K562 (cell line): ENCODE results near the gene TCF25. TPM values are rescaled to one million over a fixed set of nuclear protein-coding genes. Genes with fewer than 3 reads are reported as not detected.

Source experiments
- ARNT ChIP-seq, 2 experiments: fragments of 450-650 bp; IDR thresholded peaks; 2 replicates each; pipeline ENCODE4 v1.6.1; 2016; ENCODE audit warnings: mild to moderate bottlenecking in 1 of 2
- BACH1 ChIP-seq: fragments of 200-800 bp; sonication (Bioruptor generic); IDR thresholded peaks from 2 replicates; pipeline ENCODE4 v1.6.1; 2016; ENCODE audit warnings: missing genetic modification characterization, missing compliant biosample characterization
- BRD4 ChIP-seq: fragments of 200-600 bp; sonication (generic); IDR thresholded peaks from 2 replicates; pipeline ENCODE4 v1.6.1; 2017; ENCODE audit warnings: inconsistent platforms
- CBX8 ChIP-seq: fragments of 200-600 bp; sonication (generic); IDR thresholded peaks from 2 replicates; pipeline ENCODE4 v1.6.1; 2012; ENCODE audit warnings: borderline replicate concordance, mixed run types, low read depth, mild to moderate bottlenecking, moderate library complexity, mixed read lengths, low read length, control low read depth, inconsistent platforms; ENCODE audit not compliant: poor library complexity, severe bottlenecking; ENCODE audit errors: extremely low read depth
- JUNB ChIP-seq: fragments of 450-650 bp; formaldehyde crosslinking; conservative IDR thresholded peaks from 2 replicates; pipeline ENCODE4 v1.4.0; 2020; ENCODE audit warnings: mild to moderate bottlenecking
- MNT ChIP-seq, 2 experiments: fragments of 450-650 bp; conservative IDR thresholded peaks; 2 replicates each; pipeline ENCODE4 v1.6.1; 2017; ENCODE audit warnings: mild to moderate bottlenecking in 2 of 2, moderate library complexity in 2 of 2
- RBBP5 ChIP-seq: fragments of 200-600 bp; sonication (generic); IDR thresholded peaks from 2 replicates; pipeline ENCODE4 v1.6.1; 2012; ENCODE audit warnings: borderline replicate concordance, mild to moderate bottlenecking, low read length, control low read depth, inconsistent platforms; ENCODE audit not compliant: insufficient read depth, poor library complexity, severe bottlenecking
- SMARCE1 ChIP-seq: fragments of 450-650 bp; IDR thresholded peaks from 2 replicates; pipeline ENCODE4 v1.7.1; 2016; ENCODE audit warnings: mild to moderate bottlenecking
- SPI1 ChIP-seq: IDR thresholded peaks from 2 replicates; pipeline ENCODE4 v1.6.1; 2011; ENCODE audit warnings: low read depth, low read length, control low read depth, borderline replicate concordance
- SRF ChIP-seq, 2 experiments: fragments of 250-450, 450-650 bp in 1 of 2; sonication (Bioruptor Pico) in 1 of 2; sonication (generic) in 1 of 2; formaldehyde crosslinking; IDR thresholded peaks; 2 replicates each; pipeline versions ENCODE4 v1.5.0 to v1.5.1; 2020 to 2022; ENCODE audit warnings: mild to moderate bottlenecking in 1 of 2, missing genetic modification reagents in 1 of 2
- TAF15 ChIP-seq: fragments of 200-400 bp; formaldehyde crosslinking; IDR thresholded peaks from 2 replicates; pipeline ENCODE4 v1.6.1; 2017; ENCODE audit warnings: mild to moderate bottlenecking, low read depth, low read length, moderate library complexity
- TBP ChIP-seq: optimal IDR thresholded peaks from 2 replicates; pipeline ENCODE3; 2011; ENCODE audit warnings: low read depth, low read length, improper control_type of control experiment
- TEAD4 ChIP-seq, 2 experiments: sonication (generic) in 1 of 2; formaldehyde crosslinking in 1 of 2; IDR thresholded peaks; 2 replicates each; pipeline versions ENCODE4 v1.6.1 to v1.8.0; 2012 to 2022; ENCODE audit warnings: borderline replicate concordance in 1 of 2, inconsistent platforms in 1 of 2, low read length in 1 of 2, mild to moderate bottlenecking in 1 of 2, missing genetic modification reagents in 1 of 2
- TFE3 ChIP-seq: fragments of 450-650 bp; formaldehyde crosslinking; IDR thresholded peaks from 2 replicates; pipeline ENCODE4 v1.4.0; 2020; ENCODE audit warnings: mild to moderate bottlenecking, mixed read lengths
- ZC3H8 ChIP-seq: fragments of 450-650 bp; IDR thresholded peaks from 2 replicates; pipeline ENCODE4 v1.6.1; 2017
- polyA plus RNA-seq, 8 experiments: library from polyadenylated mRNA; depleted of rRNA in 4 of 8; stranded (reverse) in 5 of 8; unstranded in 3 of 8; fragments of >200 nt; fragmentation: Nextera tagmentation in 2 of 8; fragmentation: Illumina TruSeq in 1 of 8; extraction: Ambion mirVana in 2 of 8; extraction: Trizol in 1 of 8; gene quantifications; 2 replicates each; pipeline versions ENCODE4 v1.2.1 to v1.2.3, GENCODE V29; 2011 to 2014; ENCODE audit warnings: inconsistent platforms in 1 of 8, missing spikeins in 1 of 8
- total RNA-seq, 7 experiments: library from RNA; depleted of rRNA in 6 of 7; stranded (reverse); fragments of >200 nt in 6 of 7; fragmentation: Illumina TruSeq in 2 of 7; extraction: Trizol in 2 of 7; gene quantifications; 2 replicates each; pipeline versions ENCODE4 v1.2.1 to v1.2.3, GENCODE V29; 2011 to 2021; ENCODE audit warnings: low replicate concordance in 1 of 7
- TF ChIP-seq, protein P1 (sequence below): fragments of 250-450 bp; sonication (Bioruptor Pico); IDR thresholded peaks from 2 replicates; pipeline ENCODE4 v1.8.0; 2022; ENCODE audit warnings: moderate library complexity, mild to moderate bottlenecking, inconsistent platforms
- TF ChIP-seq, protein P2 (sequence below): sonication (generic); formaldehyde crosslinking; IDR thresholded peaks from 2 replicates; pipeline ENCODE4 v1.8.1; 2023; ENCODE audit warnings: mild to moderate bottlenecking, missing genetic modification reagents
- TF ChIP-seq, protein P3 (sequence below): fragments of 250-450 bp; sonication (Bioruptor Pico); IDR thresholded peaks from 2 replicates; pipeline ENCODE4 v1.5.0; 2021; ENCODE audit warnings: mild to moderate bottlenecking, moderate library complexity

The TCF25 gene
- total and polyA plus RNA-seq, 9 of the 15 experiments (the other 6 are each of a cell fraction or from before 2014, with no cell fraction given) = 9.0 to 154 (median 83.8) TPM

DNA sequence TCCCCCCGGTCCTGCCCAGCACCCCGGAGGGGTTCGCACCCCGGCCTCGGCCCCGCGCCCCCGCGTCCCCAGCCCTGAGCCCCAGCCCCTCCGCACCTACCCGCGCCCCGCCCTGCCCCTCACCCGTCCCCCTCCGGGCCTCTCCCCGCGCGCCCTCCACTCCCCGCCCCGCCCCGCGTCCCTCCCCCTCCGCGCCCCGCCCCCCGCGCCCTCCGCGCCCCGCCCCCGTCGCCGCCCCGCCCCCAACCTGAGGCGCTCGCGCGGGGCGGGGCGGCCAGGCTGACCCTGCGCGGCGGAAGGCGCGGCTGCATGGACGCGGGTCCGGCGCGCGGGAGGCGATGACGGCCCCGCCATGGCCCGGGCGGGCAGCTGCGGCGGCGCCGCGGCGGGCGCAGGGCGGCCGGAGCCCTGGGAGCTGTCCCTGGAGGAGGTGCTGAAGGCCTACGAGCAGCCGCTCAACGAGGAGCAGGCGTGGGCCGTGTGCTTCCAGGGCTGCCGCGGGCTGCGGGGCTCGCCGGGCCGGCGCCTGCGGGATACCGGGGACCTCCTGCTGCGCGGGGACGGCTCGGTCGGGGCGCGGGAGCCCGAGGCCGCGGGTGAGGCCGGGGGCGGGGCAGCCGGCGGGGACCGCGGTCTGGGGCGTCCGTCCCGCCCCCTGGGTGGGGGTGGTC lies 45.1 kb upstream of the TCF25 start, which contains the start of gene SPIRE2 (continued):
- TF ChIP-seq TFE3 (CRISPR knock-in tag) (no peak), RBBP5 (no peak), MNT (conservative IDR thresholded peaks at IDR 0.05) (no peak), CBX8 (no peak), ARNT (IDR thresholded peaks at IDR 0.05) (no peak), BACH1 (tag) (no peak), SRF (CRISPR knock-in tag; IDR thresholded peaks at IDR 0.05) (peak in 1 of 2 experiments; percentile 37; a peak in 1 of 4 replicates), BRD4 (no peak), TEAD4 (IDR thresholded peaks at IDR 0.05; ENCODE audit: low read length) (no peak), TEAD4 (CRISPR knock-in tag; IDR thresholded peaks at IDR 0.05; ENCODE audit: borderline replicate concordance) (no peak), SPI1 (no peak), ZC3H8 (no peak), TBP (no peak), TAF15 (no peak), JUNB (CRISPR knock-in tag) (no peak), SMARCE1 (no peak)
- TF ChIP-seq, protein P1, sequence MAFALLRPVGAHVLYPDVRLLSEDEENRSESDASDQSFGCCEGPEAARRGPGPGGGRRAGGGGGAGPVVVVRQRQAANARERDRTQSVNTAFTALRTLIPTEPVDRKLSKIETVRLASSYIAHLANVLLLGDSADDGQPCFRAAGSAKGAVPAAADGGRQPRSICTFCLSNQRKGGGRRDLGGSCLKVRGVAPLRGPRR (CRISPR knock-in tag) = no peak
- TF ChIP-seq, protein P2, sequence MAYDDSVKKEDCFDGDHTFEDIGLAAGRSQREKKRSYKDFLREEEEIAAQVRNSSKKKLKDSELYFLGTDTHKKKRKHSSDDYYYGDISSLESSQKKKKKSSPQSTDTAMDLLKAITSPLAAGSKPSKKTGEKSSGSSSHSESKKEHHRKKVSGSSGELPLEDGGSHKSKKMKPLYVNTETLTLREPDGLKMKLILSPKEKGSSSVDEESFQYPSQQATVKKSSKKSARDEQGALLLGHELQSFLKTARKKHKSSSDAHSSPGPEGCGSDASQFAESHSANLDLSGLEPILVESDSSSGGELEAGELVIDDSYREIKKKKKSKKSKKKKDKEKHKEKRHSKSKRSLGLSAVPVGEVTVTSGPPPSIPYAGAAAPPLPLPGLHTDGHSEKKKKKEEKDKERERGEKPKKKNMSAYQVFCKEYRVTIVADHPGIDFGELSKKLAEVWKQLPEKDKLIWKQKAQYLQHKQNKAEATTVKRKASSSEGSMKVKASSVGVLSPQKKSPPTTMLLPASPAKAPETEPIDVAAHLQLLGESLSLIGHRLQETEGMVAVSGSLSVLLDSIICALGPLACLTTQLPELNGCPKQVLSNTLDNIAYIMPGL = 0 out of 2 replicates have a peak, but pooled peaks have one; percentile 34
- TF ChIP-seq, protein P3, sequence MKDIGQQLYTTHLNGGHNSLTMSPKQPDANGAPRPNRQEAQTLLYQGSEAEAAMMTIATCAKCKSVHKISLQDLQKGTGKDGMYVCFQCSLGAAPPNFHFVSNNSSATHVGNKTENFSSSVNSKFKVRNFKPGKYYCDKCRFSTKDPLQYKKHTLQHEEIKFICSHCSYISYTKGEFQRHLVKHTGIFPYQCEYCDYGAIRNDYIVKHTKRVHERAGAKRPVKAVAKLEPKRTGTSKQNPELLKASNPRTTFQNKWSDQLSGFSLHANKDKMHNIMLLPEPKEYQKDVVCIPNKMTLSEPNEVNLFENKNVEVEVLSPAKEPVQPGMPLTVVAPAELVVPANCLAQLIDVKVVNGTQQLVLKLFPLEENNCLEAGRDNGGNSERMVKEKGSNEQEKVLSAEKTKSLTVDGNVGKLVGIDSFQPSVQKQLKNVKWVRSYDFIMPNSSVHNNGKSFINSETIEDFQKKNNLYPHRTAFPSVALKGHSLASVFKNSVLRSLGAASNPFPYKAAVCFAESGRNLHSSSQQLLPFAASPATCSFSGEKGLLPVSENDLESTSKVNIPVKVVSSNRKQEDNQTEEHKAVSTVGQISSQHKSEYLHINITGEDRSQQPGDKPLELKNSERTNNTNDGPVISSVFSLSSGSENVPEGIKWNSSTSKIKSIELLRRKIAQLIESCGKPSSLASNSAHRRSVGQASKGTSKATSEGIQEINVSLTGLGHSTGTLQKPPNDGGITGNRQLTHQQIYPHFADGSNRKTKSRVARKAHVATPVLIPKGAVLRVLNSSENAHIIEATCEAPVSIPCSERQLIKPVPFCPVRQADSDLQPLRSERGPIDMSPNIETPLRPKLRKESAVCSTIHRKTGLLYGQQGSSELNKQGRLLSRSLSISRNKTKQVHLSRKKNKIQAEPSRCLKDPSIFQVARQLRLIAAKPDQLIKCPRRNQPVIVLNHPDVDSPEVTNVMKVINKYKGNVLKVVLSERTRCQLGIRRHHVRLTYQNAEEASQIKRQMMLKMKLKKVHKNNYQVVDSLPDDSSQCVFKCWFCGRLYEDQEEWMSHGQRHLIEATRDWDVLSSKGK (CRISPR knock-in tag) = no peak
